GM03348 (cell line): ENCODE measurements around the gene PCBP1.
"Not testable (repeated sequence)": the region's sequence is repeated elsewhere in the genome, so short reads cannot be mapped to it uniquely, and the experiment has no call there.

Experiments used
- DNase-seq: peaks from one replicate; pipeline ENCODE4 v3.0.0; 2012; ENCODE audit warnings: low spot score

PCBP1 gene

DNA sequence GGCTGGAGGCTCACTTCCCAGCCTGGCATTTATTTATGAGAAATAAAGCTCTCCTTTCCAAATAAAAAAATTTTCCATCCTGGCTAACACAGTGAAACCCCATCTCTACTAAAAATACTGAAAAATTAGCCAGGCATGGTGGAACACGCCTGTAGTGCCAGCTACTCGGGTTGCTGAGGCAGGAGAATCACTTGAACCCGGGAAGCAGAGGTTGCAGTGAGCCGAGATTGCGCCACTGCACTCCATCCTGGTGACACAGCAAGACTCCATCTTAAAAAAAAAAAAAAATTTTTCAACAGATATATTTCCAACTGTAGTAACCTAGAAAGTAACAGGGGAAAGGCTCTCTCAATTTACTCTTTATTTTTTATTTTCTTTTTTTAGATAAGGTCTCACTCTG is 6.1 kb upstream of the PCBP1 start:
- DNase-seq: no peak

DNA sequence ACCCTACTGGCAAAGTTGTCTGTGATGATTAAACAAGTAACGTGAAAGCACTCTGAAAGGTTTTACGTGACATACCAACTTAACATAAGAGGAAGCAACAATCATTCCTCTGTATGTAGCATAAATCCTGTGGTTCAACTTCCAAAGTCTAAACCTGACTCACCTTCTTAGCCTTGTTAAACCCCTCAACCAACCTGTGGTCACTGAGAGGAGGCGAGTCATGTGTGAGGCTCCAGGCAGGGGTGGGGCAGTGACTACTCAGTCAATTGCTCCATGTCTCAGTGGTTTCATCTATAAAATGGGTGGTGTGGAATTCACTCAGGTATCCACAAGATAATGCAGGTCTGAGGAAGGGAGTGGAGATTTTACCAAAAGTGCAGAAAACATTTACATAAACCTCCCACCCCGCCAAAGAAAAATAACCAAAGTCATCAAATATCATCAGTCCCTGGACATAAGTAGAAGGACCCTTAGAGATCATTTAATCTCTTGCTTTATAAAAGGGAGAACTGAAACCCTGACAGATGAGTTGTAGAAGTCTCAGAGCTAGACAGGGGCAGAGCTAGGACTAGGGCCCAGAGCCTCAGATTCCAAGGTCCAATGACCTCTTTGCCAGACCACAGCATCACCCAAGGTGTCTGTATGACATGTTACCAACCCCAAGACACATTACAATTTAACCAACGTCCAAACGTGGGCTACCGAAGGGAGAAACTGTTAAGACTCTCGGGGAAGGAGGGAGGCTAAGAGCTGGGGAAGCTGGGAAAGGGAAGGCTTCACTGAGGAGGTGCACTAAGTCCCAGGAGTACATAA is 3.7 kb upstream of the PCBP1 start:
- no peak for DNase-seq

DNA sequence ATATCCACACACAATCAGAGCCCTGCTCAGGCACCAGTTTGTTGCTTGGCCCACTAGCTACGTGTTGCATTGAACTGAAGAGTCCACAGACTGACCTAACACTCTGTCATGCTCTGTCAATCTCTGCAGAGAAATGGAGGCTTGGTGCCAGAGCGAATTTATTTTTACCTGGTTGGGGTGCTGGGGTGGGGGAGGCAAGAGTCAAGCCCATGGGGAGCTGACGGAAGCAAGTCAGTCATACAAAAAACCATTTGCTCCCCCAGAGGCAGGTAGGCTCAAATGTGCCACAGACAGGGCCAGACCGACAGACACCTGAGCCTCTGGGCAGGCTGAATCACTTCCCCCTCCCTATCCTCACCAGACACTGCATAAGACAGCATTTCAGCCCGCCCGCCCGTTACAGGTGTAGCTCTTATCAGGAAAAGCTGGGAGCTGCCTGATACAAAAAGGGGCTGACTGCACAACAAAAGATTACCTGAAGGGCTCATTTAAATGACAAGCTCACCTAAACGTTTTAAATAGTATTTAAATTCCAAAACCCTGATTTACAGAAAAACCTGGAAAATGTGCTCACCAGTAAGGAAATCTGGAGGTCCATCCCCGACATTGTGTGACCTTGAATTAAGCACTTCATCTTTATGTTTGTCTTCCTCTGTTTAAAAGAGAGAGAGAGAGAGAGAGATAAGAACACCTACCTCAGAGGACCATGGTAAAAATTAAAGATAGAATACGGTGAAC is 2.1 kb upstream of the PCBP1 start:
- DNase-seq: no peak

DNA sequence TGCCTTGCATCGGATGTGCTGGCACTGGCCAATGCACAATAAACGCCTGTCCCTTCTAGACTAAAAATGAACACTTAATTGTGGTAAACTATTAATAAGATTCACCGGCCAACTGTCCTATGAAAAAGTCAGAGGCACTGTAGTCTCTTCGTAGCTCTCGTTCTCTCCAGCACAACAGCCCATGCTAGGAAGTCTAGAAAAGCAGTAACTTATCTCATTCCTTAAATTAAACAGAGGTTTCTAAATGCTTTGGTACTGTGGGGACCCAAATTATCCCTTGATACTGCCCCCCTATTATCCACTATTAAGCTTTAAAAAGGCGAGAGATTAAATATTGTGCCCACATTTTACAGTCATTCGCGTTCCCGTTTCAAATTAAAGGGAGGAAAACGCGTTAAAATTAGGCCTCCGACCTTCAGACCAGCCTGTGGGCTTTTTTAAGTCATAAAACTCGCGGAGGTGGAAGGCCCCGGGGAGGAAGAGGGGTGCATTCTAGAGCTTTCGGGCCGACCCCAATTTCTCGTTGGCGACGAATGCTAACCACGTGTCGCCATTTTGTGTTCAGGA is 1.5 kb upstream of the PCBP1 start:
- DNase-seq: no peak

DNA sequence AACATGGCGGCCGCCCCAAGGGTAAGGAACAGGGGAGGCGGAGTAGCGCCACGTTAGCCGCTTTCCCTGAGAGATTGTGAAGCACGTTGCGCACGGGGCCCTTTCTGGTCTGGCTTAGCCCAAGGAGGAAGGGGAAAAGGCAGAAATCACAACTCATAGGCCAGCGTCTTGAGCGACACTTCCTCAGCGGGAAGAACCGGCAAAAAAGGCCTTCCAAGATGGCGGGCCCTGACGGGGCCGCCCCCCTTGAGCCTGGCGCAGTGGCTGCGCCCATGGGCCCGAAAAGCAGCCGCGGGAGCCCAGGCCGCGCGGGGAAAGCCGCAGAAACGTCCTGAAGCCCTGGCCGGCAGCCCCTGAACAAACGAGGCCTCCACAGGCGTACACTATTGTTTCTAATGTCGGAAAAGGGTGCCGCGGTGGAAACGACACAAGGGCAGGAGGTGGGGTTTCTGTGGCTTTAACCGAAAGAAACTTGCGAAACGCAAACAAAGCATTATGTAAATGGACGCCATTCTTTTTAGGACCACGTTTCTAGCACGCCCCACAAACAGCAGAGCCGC is 919 bp upstream of the PCBP1 start:
- peak; percentile 70 for DNase-seq

DNA sequence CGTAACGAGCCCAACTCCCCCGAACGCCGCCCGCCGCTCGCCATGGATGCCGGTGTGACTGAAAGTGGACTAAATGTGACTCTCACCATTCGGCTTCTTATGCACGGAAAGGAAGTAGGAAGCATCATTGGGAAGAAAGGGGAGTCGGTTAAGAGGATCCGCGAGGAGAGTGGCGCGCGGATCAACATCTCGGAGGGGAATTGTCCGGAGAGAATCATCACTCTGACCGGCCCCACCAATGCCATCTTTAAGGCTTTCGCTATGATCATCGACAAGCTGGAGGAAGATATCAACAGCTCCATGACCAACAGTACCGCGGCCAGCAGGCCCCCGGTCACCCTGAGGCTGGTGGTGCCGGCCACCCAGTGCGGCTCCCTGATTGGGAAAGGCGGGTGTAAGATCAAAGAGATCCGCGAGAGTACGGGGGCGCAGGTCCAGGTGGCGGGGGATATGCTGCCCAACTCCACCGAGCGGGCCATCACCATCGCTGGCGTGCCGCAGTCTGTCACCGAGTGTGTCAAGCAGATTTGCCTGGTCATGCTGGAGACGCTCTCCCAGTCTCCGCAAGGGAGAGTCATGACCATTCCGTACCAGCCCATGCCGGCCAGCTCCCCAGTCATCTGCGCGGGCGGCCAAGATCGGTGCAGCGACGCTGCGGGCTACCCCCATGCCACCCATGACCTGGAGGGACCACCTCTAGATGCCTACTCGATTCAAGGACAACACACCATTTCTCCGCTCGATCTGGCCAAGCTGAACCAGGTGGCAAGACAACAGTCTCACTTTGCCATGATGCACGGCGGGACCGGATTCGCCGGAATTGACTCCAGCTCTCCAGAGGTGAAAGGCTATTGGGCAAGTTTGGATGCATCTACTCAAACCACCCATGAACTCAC is 673 bp downstream of the PCBP1 start:
- peak; percentile 64 for DNase-seq

DNA sequence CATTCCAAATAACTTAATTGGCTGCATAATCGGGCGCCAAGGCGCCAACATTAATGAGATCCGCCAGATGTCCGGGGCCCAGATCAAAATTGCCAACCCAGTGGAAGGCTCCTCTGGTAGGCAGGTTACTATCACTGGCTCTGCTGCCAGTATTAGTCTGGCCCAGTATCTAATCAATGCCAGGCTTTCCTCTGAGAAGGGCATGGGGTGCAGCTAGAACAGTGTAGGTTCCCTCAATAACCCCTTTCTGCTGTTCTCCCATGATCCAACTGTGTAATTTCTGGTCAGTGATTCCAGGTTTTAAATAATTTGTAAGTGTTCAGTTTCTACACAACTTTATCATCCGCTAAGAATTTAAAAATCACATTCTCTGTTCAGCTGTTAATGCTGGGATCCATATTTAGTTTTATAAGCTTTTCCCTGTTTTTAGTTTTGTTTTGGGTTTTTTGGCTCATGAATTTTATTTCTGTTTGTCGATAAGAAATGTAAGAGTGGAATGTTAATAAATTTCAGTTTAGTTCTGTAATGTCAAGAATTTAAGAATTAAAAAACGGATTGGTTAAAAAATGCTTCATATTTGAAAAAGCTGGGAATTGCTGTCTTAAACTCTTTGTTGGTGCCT is 1.4 kb downstream of the PCBP1 start:
- DNase-seq: no peak

DNA sequence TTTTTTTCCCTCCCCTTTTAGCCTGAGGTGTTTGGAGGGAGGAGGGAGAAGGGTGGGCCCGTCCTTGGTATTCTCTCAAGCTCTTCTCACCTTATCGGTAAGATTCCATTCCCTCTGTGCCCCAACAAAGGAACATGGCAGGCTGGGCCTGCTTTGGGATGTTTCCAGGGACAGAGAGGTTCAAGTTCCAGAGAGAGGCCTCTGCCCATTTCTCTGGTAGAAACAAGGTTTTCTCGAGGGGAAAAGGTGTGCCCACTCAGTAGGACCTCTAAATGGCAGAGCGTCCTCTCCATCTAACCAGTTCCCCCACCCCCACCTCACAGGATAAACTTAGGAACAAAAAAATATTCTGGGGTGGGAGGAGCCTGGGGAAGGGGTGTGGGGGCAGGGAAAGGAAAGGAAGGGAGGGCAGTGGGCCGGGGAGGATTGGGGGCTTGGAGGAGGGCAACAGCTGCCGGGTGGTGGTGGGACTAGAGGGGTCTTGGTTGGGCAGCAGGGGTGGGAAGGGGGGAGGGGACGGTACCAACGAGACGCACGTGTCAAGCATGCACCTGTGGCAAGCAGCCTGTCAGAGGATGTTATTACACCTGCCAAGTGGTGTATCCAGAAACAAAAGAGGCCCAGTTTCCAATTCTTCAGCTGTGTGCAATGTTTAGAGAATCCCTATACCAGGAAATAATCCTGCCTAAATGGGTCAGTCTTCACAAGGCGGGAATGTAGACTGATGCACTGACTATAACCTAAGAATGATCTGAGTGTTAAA is 2.1 kb downstream of the PCBP1 start:
- DNase-seq: peak; percentile 46

DNA sequence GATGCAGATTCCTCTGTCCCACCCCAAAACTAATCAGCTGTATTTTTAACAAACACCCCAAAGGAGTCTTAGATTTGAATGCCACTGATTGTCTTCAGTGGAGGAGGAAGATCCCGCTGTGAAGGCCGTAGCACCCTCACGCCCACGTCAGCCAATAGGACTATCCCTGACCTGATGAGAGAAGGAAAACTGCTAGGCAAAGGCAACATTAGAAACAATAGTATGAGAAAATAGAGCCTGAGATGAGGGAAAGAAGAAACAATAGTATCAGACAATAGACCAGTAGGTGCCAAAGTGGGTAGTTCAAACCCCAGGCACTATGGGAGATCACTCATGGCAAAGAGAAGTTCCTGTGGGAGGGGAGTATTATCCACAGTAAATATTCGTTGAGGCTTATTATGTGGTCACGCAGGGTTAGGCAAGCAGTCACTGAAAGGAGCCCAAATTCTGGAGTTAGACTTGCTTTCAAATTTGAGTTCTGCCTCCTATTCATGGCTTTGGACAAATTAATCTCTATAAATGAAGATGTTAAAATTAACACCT is 2.8 kb downstream of the PCBP1 start:
- DNase-seq: no peak

DNA sequence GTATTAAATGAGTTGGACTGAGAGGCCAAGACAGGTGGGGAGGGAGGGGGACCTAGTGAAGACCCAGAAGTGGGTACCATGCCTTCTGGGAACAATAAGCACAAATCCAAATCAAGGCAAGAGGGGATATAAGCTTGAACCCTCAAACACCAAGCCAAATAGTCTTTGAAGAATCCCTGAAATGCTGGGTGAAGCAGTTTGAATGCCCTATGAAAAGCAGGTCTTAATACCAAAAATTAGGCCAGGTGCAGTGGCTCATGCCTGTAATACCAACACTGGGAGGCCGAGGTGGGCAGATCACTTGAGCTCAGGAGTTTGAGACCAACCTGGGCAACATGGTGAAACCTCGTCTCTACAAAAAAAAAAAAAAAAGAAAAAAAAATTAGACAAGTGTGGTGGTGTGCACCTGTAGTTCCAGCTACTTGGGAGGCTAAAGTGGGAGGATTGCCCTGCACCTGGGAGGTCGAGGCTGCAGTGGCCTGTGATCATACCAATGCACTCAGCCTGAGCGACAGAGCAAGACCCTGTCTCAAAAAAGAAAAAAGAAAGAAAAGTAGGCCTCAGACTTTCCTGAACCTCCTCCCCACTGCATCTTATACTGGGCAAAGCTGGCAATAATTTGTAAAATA is 3.5 kb downstream of the PCBP1 start:
- DNase-seq: no peak

DNA sequence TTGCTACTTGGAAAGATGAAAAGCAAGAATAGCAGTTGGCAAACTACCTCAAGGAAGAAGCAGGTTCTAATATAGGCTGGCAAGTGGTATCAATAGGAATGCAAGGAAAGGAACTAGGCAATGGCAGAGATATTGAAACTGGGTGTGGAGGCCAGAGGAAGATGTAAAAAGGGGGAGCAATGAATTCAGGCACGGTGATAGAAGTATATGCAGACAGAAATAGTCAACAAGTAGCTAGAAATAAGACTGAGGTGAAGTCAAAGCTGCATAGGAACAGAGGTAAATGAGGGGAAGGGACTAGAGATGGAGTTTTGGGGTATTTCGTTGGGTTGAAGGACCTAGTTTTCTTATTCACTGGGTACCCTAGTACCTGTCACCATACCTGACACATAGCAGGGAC is 4.1 kb downstream of the PCBP1 start:
- no peak for DNase-seq

DNA sequence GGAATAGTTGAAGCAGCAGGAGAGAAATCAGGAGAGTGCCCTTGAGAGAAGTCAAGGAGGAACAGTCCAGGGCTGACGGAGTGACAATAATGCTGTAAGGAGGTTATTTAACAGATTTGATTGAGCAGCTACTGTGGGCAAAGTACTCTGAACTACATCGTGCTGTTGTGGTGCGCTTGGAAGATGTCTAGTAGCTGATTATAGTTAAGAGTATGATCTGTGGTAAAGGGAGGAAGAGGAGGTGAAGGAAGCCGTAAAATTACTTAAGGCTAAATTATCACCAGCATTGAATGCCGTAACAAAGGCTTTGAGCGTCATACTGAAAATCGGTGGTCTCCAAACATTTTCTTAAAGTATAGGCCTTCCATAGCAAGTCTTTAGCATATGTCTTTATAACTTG is 4.5 kb downstream of the PCBP1 start:
- no peak for DNase-seq

DNA sequence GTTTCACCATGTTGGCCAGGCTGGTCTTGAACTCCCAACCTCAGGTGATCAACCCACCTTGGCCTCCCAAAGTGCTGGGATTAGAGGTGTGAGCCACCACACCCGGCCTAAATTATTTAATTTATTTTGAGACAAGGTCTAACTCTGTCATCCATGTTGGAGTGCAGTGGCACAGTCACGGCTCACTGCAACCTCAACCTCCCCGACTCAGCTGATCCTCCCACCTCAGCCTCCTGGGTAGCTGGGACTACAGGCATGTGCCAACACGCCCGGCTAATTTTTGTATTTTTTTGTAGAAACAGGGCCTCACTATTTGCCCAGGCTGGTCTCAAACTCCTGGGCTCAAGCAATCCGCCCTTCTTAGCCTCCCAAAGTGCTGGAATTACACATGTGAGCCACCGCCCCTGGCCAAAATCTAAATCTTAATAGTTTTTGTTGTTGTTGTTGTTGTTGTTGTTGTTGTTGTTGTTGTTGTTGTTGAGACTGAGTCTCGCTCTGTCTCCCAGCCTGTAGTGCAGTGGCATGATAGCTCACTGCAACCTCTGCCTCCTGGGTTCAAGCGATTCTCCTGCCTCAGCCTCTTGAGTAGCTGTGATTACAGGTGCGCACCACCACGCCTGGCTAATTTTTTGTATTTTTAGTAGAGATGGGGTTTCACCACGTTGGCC is 5.4 kb downstream of the PCBP1 start:
- not testable (repeated sequence) for DNase-seq

DNA sequence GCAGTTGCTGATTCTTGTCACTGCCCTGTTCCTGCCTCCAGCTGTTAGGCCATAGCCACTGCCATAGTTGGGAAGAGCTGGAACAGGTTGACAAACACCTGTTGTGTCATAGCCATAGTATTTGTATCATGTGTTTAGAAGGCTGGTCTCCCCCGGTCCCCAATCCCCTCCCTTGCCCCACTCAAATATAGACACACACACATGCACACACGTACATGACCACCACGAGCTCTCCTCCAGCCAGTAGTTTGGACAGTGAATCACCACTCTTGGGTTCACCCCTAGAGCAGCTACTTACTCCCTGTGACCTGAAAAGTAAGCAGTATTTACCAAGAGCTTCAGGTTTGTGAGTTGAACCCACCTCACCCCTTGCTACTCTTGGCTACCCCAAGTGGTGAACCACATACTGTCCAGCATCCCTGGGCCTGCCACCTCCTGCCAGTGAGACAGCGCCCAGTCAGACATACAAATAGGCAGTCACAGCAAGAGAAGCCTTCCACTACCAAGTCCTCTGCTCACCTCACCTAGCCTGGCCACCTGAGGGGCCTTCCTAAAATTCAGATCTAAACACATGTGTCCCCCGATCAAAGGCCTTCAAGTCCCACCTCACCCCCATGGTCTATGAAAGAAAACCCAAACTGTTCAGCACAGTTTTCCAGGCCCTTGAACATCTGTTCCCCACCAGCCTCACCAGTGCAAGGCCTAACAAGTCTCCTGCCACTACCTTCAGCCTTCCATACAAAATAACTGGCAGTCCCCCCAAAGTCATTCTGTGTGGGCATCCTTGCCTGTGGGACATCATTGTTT is 7.1 kb downstream of the PCBP1 start:
- DNase-seq: no peak

DNA sequence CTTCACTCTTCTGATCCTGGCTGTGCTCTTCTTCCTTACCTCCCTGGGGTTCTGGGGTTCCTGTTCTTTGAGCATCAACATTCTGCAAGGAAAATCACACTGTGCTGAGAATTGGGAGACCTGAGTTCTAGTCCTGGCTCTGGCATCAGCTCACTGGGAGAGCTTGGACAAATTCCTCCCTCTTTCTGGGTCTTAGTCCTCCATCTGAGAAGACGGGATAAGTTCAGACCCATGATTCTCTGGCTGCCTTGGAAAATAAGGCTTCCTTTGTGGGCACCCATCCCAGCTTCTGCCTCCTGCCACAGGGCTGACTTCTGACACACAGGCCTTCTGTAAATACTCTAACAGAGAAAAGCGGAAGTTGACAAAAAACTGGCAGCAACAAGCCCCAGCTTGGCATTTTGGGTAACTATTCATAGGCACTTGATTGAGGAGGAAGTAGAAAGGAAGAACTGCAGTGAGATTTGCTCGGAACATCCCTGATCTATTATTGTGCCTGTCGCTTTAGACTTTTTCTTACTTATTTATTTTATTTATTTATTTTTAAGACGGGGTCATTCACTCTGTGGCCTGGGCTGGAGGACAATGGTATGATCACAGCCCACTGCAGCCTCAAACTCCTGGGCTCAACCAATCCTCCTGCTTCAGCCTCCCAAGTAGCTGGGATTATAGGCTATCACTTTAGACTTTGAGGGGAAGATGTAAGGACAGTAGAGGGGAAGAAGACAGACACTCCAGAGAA is 7.9 kb downstream of the PCBP1 start:
- peak; percentile 73 for DNase-seq

DNA sequence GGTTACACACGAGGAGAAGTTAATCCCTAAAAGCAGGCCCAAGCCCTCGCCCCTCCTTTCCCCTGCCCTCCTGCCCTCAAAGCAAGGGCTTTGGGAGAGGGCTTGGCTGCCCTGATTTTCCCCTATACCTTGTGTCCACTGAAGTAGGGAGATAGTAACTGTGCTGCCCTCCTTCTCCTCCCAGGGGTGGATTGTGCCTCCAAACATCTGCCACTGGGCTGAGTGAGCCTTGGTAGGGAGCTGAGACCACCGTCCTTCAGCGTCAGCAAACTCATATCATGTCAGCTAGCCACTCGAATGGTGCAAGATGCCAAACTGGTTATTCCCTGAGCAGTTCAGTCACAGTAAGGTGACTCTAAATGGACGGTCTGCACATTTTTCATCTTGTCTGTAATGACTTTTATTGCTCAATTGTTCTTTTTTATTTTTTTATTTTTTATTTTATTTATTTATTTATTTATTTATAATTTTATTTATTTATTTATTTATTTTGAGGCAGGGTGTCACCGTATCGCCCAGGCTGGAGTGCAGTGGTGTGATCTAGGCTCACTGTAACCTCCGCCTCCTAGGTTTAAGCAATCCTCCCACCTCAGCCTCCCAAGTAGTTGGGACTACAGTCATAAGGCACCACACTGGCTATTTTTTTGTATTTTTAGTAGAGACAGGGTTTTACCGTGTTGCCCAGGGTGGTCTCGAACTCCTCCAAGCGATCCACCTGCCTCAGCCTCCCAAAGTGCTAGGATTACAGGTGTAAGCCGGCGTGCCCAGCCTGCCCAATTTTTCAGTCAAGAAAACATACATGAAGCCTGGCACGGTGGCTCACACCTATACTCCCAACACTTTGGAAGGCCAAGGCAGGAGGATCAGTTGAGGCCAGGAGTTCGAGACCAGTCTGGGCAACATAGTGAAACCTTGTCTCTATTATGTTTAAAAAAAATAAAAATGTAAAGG is 8.7 kb downstream of the PCBP1 start:
- no peak for DNase-seq

DNA sequence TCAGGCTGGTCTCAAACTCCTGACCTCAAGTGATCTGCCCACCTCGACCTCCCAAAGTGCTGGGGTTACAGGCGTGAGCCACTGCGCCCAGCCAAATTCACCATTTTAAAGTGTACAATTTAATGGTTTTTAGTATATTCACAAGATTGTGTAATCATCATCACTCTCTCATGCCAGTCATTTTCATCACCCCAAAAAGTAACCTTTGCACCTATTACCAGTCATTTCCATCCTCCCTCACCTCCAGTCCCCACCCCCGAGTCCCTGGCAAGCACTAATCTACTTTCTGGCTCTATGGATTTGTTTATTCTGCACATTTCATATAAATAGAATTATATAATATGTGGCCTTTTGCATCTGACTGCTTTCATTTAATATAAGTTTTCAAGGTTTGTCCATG is 10.8 kb downstream of the PCBP1 start:
- no peak for DNase-seq
